GM12878 (cell line): ENCODE measurements around the gene CTNNA3. TPM values are rescaled to one million over a fixed set of nuclear protein-coding genes. Genes with fewer than 3 reads are reported as not detected.

Experiments
- ATAC-seq: fragments of 200-7000 bp; cut with Tn5 transposase; 3 replicates; pipeline ENCODE4 v1.9.1; 2020; ENCODE audit warnings: mild to moderate bottlenecking, moderate library complexity
- BruUV-seq: library from RNA; stranded (reverse); fragments of 400-500 nt; replicated peaks from 2 replicates; lab custom pipeline; 2021; lab: Mats Ljungman, UMichigan
- CTCF ChIA-PET: fragments of 300-600 bp; sonication (Branson Sonifier 250); formaldehyde crosslinking; extraction: SDS; loops from one replicate; lab custom pipeline; 2021; ENCODE audit warnings: inconsistent platforms; lab: Yijun Ruan, JAX
- POLR2A ChIA-PET: fragments of 350-600 bp; formaldehyde crosslinking; extraction: SDS; loops from one replicate; lab custom pipeline; 2021; ENCODE audit warnings: inconsistent platforms; lab: Charles Lee
- RAD21 ChIA-PET: fragments of 300-600 bp; sonication (Branson Sonifier 250); formaldehyde crosslinking; loops from one replicate; lab custom pipeline; 2023; ENCODE audit warnings: antibody characterized with exemption; ENCODE audit not compliant: unreplicated experiment; lab: Charles Lee
- SMC1A ChIA-PET: fragments of 300-600 bp; sonication (Branson Sonifier 250); formaldehyde crosslinking; loops from one replicate; lab custom pipeline; 2023; ENCODE audit not compliant: unreplicated experiment, uncharacterized antibody; lab: Charles Lee
- DNase-seq: peaks from one replicate; pipeline ENCODE4 v3.0.0-alpha.2; 2011; ENCODE audit warnings: low read depth, low spot score
- FAIRE-seq: peaks from 3 replicates; lab custom pipeline; 2011; peaks lifted over from hg19 to GRCh38; lab: Jason Lieb, UNC
- H2AFZ ChIP-seq: 2 replicates; pipeline ENCODE4 v1.6.0; 2011; ENCODE audit warnings: low read depth, low read length, control low read depth; ENCODE audit not compliant: control insufficient read depth
- H3K27ac ChIP-seq: 2 replicates; pipeline ENCODE4 v1.5.1; 2011; ENCODE audit warnings: control low read depth; ENCODE audit not compliant: control insufficient read depth, insufficient read depth
- H3K27me3 ChIP-seq, 2 experiments: replicated peaks in 1 of 2; 2 replicates each; pipeline versions ENCODE4 v1.6.0 to v1.6.1; 2011; ENCODE audit warnings: low read length in 1 of 2; ENCODE audit not compliant: control insufficient read depth in 2 of 2, insufficient read depth in 2 of 2
- H3K36me3 ChIP-seq, 2 experiments: 2 replicates each; pipeline ENCODE4 v1.5.1; 2011; ENCODE audit warnings: low read length in 1 of 2; ENCODE audit not compliant: control insufficient read depth in 2 of 2, insufficient read depth in 2 of 2
- H3K4me1 ChIP-seq: 2 replicates; pipeline ENCODE4 v1.6.1; 2011; ENCODE audit warnings: mild to moderate bottlenecking, low read length, moderate library complexity, mixed read lengths; ENCODE audit not compliant: control insufficient read depth, insufficient read depth
- H3K4me2 ChIP-seq: 2 replicates; pipeline ENCODE4 v1.6.0; 2011; ENCODE audit warnings: control low read depth; ENCODE audit not compliant: control insufficient read depth, insufficient read depth
- H3K4me3 ChIP-seq: fragments of 200-600 bp; sonication (generic); 2 replicates; pipeline ENCODE4 v1.5.1; 2016
- H3K79me2 ChIP-seq: 2 replicates; pipeline ENCODE4 v1.6.0; 2011; ENCODE audit warnings: low read length; ENCODE audit not compliant: control insufficient read depth, insufficient read depth
- H3K9ac ChIP-seq: 2 replicates; pipeline ENCODE4 v1.8.0; 2011; ENCODE audit warnings: low read length, control low read depth, mixed read lengths; ENCODE audit not compliant: control insufficient read depth, insufficient read depth
- H3K9me3 ChIP-seq: replicated peaks from 3 replicates; pipeline ENCODE4 v1.5.1; 2011; ENCODE audit warnings: mild to moderate bottlenecking, low read length; ENCODE audit not compliant: control insufficient read depth, insufficient read depth
- H4K20me1 ChIP-seq: 2 replicates; pipeline ENCODE4 v1.6.0; 2011; ENCODE audit not compliant: control insufficient read depth, insufficient read depth
- BHLHE40 ChIP-seq, 2 experiments: fragments of 450-650 bp in 1 of 2; IDR thresholded peaks; 2 replicates each; pipeline ENCODE4 v1.6.1; 2011 to 2017; ENCODE audit warnings: low read depth in 2 of 2, borderline replicate concordance in 1 of 2, improper control_type of control experiment in 1 of 2, low read length in 1 of 2, mild to moderate bottlenecking in 1 of 2
- BRCA1 ChIP-seq: IDR thresholded peaks from 2 replicates; pipeline ENCODE4 v1.6.1; 2011; ENCODE audit warnings: low read depth, low read length, improper control_type of control experiment
- E4F1 ChIP-seq: fragments of 450-650 bp; IDR thresholded peaks from 2 replicates; pipeline ENCODE4 v1.6.1; 2018; ENCODE audit warnings: borderline replicate concordance, mild to moderate bottlenecking; ENCODE audit not compliant: partially characterized antibody
- IRF3 ChIP-seq: fragments of 450-650 bp; IDR thresholded peaks from 2 replicates; pipeline ENCODE4 v1.6.1; 2014; ENCODE audit warnings: mild to moderate bottlenecking
- KDM1A ChIP-seq: fragments of 200-600 bp; sonication (generic); IDR thresholded peaks from 2 replicates; pipeline ENCODE4 v1.6.1; 2016; ENCODE audit warnings: borderline replicate concordance
- MTA3 ChIP-seq: IDR thresholded peaks from 2 replicates; pipeline ENCODE4 v1.6.1; 2012; ENCODE audit warnings: low read length, inconsistent platforms, borderline replicate concordance
- NFYA ChIP-seq: IDR thresholded peaks from 2 replicates; pipeline ENCODE4 v1.6.1; 2011; ENCODE audit warnings: low read depth, mild to moderate bottlenecking, low read length, improper control_type of control experiment, borderline replicate concordance
- PAX8 ChIP-seq: fragments of 450-650 bp; IDR thresholded peaks from 2 replicates; pipeline ENCODE4 v1.6.1; 2017; ENCODE audit warnings: mild to moderate bottlenecking, moderate library complexity
- SIX5 ChIP-seq: IDR thresholded peaks from 2 replicates; pipeline ENCODE4 v1.6.1; 2011; ENCODE audit warnings: mild to moderate bottlenecking, low read depth, low read length, moderate library complexity; ENCODE audit not compliant: severe bottlenecking
- STAT3 ChIP-seq: IDR thresholded peaks from 2 replicates; pipeline ENCODE4 v1.6.1; 2011; ENCODE audit warnings: low read depth, low read length, improper control_type of control experiment
- ZBTB11 ChIP-seq: fragments of 450-650 bp; formaldehyde crosslinking; IDR thresholded peaks from 2 replicates; pipeline ENCODE4 v1.5.0; 2022; ENCODE audit warnings: mild to moderate bottlenecking, missing genetic modification characterization
- ZBTB4 ChIP-seq: fragments of 450-650 bp; formaldehyde crosslinking; IDR thresholded peaks from 2 replicates; pipeline ENCODE4 v1.4.0; 2022; ENCODE audit warnings: mild to moderate bottlenecking, moderate library complexity
- WGBS: methylation state at CpG from one replicate; pipeline ENCODE4 v1.1.6; 2016; ENCODE audit warnings: low lambda C conversion rate; ENCODE audit not compliant: insufficient replicate concordance, insufficient coverage; ENCODE audit errors: missing lambda C conversion rate; 5-methylcytosine and 5-hydroxymethylcytosine counted together
- in situ Hi-C: fragments of 300-500 bp; cut with MboI; formaldehyde crosslinking; loops from 9 replicates; pipeline ENCODE4 v1.14.3; 2018; ENCODE audit warnings: mixed read lengths
- intact Hi-C: fragments of 100-400 bp; cut with micrococcal nuclease; formaldehyde crosslinking; loops from one replicate; pipeline ENCODE4 v1.14.2; 2022; ENCODE audit not compliant: unreplicated experiment
- polyA plus RNA-seq, 11 experiments: library from polyadenylated mRNA; depleted of rRNA in 4 of 11; unstranded in 6 of 11; stranded (reverse) in 5 of 11; fragments of >200 nt; fragmentation: Nextera tagmentation in 4 of 11; fragmentation: Illumina TruSeq in 1 of 11; extraction: Ambion mirVana in 4 of 11; extraction: Trizol in 1 of 11; gene quantifications; 1 replicate in 1 of 11; 2 replicates in 10 of 11; pipeline versions ENCODE4 v1.2.1 to v1.2.3, GENCODE V29; 2011 to 2016; ENCODE audit warnings: inconsistent platforms in 2 of 11, missing spikeins in 2 of 11, low read depth in 1 of 11
- total RNA-seq, 4 experiments: library from RNA; depleted of rRNA in 3 of 4; stranded (reverse); fragments of >200 nt in 3 of 4; fragmentation: Illumina TruSeq in 1 of 4; extraction: Trizol in 1 of 4; gene quantifications; 2 replicates each; pipeline versions ENCODE4 v1.2.1 to v1.2.3, GENCODE V29; 2013 to 2021

The CTNNA3 gene
- total and polyA plus RNA-seq, 10 of the 15 experiments (the other 5 are each of a cell fraction or from before 2014, with no cell fraction given) = under 0.01 to 4.5 (median 0.22) TPM; not detected in 2

GRCh38 chr10:66586073-66586472 lies 1109.9 kb downstream of the CTNNA3 start:
- Histone ChIP-seq H3K4me1 (no peaks in the 10 kb centered on the region), H3K27ac (no peak overlapping the region), H3K36me3 (no peaks in the 10 kb centered on the region), H3K79me2 (no peaks in the 10 kb centered on the region), H4K20me1 (no peaks in the 10 kb centered on the region), H3K9ac (no peak overlapping the region), H3K4me2 (no peak overlapping the region), H3K27me3 (no peaks in the 10 kb centered on the region), H2AFZ (no peak overlapping the region), H3K9me3 (no peaks in the 10 kb centered on the region), H3K4me3 (no peak overlapping the region)
- RAD21 ChIA-PET = interaction anchor here (0.8 to 1.7 kb wide), 5 partner anchors 257 to 345 kb away, joined by 3 to 4 read pairs (median 3); partner anchors contain the start of gene LRRTM3
- FAIRE-seq = no peak
- peak; percentile 52 for ATAC-seq
- CTCF ChIA-PET = interaction anchor here (0.7 to 2.0 kb wide), 8 partner anchors 10 to 1193 kb away, joined by 3 to 8 read pairs (median 3); no protein-coding TSS in a partner anchor
- SMC1A ChIA-PET = interaction anchor here (1.4 to 3.2 kb wide), 3 partner anchors 12 to 346 kb away, joined by 3 to 14 read pairs (median 3); no protein-coding TSS in a partner anchor
- no peak for DNase-seq
- in situ Hi-C loops (no loop called here), intact Hi-C loops (loop anchor here (5.0 kb wide), 1 partner anchor 346 kb away; no protein-coding TSS in a partner anchor)
- 14% methylated on average over 5 of the region's 5 CpGs for WGBS
- no TSS peak for BruUV-seq
- POLR2A ChIA-PET = no interaction called here
- TF ChIP-seq PAX8 (no peak), KDM1A (no peak), IRF3 (no peak), BRCA1 (no peak), E4F1 (no peak), ZBTB4 (no peak), NFYA (no peak), MTA3 (no peak), STAT3 (no peak), SIX5 (no peak), ZBTB11 (CRISPR knock-in tag) (no peak), BHLHE40 (IDR thresholded peaks at IDR 0.05; ENCODE audit: borderline replicate concordance in 1 of 2, low read depth in 2 of 2, low read length in 1 of 2) (no peak)
